NCI-H2227 (cell line): ENCODE measurements around the gene CAMTA1.
"Not testable (repeated sequence)": the region's sequence is repeated elsewhere in the genome, so short reads cannot be mapped to it uniquely, and the experiment has no call there.

Source experiments
- DNase-seq: peaks from one replicate; lab custom pipeline; 2025; ENCODE audit not compliant: unreplicated experiment; lab: John Stamatoyannopoulos, UW

The CAMTA1 gene

DNA sequence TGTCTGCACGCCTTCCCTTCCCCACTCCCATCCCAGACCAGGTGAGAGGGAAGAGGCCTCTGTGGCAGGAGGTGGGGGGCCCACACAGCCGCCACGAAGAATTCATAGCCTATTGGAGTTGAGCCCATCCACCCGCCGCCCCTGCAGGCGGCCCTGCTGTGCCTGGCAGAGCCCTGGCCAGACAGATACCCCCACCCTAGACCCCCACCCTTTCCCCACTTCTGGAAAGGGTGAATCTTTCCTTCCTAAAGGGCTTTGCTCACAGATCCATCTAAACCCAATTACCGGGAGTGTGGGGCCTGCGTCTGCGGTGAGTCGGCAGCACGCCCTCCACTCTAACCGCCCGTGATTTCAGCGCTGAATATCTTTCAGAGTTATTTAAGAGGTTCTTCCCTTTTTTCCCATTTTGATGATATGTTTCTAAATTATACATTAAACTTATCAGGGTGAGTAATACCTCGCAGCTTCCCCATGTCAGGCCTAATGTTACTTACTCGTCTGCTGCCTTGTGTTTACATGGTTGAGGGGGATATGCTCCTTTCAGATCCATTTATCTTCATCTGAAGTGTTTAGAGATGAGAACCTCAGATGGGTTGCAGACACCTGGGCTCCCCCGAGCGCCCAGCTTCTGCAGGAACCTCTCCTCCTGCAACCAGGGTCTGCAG, 802.0 kb downstream of the CAMTA1 start:
- peak; percentile 40 for DNase-seq

DNA sequence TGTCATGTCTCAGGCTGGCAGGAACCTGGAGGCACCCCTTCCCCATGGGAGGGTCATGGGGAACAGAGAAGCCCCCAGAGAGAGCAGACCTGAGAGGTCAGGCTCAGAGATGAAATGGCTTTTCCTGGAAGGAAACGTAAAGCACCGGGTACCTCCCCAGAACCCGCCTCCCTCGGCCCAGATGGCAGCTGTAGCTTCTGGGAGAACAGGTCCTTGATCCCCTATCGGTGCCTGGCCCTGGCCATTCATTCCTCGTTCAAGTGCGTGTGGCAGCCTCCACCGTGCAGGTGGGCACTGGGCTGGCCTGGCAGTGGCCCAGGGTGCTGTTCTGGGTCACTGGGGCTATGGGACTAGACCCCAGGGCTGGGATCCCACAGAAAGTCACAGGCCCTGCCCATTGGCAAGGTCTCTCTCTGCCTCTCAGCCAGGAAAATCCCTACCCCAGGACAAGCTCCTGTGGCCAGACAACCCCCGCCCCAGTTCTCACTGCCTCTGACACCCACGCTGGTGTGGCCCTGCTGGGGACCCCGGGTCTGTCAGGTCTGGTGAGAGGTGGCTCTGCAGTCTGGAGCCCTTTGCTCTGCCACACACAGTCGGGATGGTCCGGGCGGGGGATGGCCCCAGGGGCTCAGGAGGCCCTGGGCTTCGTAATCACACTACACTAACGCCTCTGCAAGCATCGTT, 802.7 kb downstream of the CAMTA1 start:
- DNase-seq, result no peak

DNA sequence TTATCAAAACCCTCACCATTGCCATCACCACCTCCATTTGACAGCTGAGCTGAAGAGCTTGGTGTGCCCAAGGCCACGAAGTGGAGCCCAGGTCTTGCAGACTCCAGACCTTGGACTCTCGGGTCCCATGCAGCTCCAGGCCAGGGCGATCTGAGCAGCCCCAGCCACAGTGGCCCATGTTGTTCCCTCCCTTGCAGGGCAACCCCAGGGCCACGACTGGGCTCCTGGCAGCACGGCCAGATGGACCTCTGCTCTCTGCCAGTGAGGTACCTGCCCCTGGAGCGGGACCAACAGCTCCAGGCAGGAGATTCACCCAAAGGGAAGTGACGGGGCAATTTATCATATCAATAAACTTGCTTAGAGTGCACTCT, 803.2 kb downstream of the CAMTA1 start:
- DNase-seq, result no peak

DNA sequence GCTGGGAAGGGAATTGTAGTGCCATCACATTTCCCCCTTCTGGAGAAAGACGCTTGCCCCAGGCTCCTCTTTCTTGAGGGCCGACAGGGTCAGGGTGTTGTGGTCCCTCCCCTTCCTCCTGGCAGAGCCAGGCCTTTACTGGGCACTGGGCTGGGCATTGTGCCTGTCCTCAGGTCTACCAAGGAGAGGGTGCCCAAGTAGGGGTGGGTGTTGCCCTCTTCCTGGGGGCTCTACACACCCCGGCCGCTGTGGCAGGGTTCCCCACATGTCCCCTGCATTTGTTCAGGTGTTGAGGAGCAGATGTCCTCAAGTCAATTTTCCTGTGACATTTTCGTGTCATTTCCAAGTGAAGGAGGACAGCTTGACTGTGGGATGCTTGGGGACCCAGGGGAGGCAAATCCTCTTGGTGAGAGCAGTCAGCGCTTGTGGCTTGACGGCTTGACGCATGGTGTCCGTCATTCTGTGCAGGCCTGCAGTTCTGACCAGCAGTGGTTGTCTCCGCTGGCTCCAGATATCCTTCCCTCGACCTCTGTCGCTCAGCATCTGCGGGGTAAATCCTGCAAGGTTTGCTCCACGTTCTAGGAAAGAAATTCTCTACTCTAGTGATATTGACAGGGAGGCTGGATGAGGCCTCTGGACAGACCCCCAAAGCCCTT, 804.0 kb downstream of the CAMTA1 start:
- no peak for DNase-seq

DNA sequence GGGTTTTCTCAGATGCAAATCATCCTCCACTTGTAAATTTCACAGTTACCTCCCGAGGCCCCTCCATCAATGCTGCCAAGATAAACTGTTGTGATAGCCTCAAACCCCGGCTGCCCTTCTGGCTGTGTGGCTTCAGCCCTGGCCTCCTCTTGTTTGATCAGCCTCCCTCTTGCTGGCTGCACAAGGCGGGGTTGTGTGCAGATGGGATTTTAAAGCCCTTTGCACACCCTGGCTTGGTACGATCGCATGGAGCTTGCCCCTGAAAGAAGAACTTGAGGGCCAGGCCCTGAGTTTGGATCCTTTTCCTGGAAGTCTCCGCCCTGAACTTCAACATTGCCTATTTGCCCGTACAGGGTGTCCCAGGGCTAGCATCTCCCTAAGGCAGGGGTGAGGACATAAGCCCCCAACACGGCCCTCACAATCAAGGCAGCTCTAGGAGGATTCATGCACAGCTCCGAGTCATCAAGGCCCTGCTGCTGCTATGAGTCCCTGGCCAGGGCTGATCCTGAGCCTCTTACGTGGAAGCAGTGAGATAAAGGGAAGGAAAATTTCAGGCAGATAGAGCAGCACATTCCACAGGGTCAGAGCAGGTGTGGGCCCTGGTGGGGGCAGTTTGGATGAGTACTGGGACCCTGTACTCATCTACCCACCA, 804.6 kb downstream of the CAMTA1 start:
- DNase-seq, result no peak

DNA sequence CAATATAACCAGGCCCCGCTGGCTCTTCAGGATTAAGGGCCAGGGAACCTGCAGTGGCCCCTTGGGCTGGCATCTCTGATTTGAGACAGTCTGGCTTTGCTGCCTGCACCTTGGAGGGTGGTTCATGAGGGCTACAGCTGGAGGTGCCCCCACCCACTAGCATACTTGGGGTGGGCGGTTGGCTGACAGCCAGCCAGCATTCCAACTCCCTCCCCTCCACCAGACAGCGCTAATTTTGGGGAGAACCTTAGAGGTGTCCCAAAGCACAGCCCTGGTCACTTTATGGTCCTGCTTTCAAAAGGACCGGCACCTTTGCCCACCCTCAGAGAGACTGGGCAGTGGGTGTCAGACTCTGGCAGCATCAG, 805.2 kb downstream of the CAMTA1 start:
- no peak for DNase-seq

DNA sequence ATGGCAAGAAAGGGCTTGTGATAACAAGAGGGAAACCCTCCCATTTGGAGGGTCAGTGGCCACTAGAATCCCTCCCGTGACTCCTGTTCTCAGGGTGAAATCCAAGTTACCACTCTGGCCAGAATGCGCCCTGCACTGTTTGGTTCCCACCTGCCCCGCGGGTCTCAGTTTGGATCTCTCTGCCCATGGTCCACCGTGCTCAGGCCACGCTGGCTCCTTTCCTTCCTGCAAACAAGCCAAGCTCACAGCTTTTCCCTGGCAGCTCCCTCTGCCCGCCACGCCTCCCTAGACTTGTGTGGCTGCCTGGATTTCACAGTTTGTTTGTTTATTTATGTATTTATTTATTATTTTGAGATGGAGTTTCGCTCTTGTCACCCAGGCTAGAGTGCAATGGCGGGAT, 806.3 kb downstream of the CAMTA1 start:
- no peak for DNase-seq

DNA sequence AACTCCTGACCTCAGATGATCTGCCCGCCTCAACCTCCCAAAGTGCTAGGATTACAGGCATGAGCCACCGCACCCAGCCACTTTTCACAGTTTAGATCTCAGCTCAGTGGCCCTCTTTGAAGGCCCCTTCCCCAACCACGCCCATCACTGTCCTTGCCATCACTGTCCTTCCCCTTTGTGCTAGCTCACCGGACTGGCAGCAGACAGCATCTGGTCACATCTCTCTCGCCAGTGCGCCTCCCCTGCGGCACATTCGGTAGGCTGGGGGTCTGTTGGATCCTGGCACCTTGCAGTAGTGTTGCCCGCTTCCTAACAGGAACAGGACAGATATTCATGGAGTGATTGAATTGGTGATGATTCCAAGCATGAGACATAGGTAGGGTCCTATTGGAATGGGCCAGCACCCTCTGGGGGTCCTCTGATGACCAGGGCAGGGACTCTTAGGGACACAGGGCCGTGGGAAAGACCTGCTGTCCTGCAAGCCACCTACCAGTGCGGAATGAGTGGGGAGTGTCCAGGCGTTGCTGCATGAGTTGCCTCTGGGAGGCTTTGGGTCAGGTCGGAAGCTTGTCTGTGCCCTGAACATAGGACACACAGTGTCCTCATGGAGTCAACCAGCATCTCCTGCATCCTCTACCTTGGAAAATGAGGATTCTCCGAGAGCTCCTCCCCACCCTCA, 807.0 kb downstream of the CAMTA1 start:
- no peak for DNase-seq

DNA sequence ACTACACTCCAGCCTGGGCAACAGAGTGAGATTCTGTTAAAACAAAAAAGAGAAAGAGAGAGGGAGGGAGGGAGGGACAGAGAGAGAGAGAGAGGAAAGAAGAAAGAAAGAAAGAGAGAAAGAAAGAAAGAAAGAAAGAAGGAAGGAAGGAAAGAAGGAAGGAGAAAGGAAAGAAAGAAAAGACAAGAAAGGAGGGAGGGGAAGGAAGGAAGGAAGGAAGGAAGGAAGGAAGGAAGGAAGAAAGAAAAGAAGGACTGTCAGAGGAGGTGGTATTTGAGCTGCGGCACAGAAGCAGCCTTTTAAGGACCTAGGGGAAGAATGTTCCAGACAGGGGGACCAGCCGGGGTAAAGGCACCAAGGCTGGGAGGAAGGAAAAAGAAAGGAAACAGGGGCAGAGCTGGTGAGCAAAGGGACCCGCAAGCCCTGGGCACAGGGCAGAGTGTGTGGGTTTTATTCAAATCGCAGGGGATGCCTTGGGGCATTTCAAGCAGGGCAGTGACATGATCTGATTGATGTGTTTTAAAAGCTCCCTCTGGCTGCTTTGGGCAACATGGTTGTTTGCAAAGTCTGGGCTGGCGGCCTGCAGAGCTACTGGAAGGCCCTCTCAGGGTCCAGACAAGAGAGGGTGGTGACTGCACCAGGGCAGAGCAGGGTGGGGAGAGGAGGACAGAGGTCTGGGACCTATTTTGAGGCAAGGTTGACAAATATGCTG, 808.9 kb downstream of the CAMTA1 start:
- DNase-seq, result no peak

DNA sequence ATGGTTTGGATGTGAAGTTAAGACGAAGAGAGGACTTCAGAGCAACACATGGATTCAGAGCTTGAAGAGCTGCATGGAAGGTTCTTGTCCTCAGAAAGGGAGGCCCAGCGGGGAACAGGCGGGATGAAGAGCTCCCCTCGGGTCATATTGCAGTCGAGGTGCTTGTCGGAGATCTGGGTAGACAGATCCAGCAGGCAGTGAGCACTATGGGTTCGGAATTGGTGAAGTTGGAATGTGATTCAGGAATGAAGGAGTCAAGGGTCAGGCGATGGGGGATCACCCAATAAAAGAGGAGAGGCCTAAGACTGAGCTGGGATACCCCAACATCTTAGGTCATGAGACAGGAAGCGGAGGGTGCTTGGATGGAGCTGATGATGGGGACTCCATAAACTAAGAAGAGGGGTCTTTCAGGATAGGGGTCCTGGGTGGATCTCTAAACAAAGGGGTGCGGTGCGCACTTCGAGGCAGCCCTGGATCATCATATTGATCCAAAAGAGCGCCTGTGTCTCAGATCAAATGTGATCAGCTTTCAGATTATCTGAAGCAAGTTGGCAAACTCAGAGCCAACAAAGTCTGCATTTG, 809.6 kb downstream of the CAMTA1 start:
- no peak for DNase-seq

DNA sequence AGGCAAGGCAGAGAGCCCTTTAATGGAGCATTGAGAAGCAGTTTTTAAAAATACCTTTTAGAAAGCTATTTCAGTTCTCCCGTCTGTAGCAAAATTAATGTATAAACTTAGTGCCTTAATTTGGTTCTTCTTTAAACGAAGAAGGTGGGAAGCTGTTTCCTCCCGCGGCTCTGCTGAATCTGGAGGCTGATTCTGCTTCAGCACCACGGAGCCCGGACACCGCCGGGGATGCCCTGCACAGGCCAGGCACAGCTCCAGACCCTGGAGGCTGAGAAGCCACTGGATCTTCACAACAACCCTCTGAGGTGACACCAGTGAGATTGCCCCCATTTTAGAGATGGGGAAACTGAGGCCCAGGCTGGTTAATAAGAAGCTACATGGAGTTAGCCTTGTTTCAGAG, 810.1 kb downstream of the CAMTA1 start:
- no peak for DNase-seq

DNA sequence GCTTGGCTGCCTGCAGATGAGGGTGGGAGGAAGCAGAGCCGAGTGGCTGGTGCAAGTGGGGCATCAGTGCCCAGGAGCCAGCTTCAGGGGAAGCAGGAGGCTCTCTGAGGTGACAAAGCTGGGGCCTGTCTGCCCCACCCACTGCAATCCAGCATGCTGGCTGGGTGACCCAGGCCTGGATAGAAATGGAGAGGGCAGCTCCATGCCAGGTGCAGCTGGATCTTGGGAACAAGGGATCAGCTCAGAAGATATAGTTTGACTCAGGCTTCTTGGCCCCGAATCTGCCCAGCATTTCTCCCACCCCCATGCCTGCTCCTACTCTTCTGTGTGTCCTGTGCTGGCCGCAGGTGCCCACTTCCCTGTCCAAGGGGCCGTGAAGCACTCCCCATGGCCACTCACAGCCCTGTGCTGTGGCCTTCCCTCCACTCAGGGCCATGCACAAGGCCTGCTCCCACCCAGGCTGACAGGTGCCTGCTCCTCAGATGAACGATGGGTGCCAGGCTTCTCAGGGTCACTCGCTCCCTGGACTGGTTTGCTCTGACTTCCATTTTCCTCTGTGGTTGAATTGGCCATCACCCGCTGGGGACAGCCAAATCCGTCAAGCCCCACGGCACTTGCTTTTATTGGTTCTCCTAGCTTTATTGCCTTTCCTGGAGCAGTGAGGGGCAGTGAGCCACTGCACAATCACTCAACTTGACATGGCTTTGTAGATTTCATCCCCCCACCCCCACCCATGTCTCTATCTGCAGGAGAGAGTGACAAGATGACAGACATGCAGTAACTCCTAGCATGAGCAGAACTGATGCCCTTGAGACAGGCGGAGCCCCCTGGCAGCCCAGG, 811.1 kb downstream of the CAMTA1 start:
- DNase-seq, result no peak

DNA sequence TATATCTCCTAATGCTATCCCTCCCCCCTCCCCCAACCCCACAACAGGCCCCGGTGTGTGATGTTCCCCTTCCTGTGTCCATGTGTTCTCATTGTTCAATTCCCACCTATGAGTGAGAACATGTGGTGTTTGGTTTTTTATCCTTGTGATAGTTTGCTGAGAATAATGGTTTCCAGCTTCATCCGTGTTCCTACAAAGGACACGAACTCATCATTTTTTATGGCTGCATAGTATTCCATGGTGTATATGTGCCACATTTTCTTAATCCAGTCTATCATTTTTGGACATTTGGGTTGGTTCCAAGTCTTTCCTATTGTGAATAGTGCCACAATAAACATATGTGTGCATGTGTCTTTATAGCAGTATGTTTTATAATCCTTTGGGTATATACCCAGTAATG, 812.8 kb downstream of the CAMTA1 start:
- not testable (repeated sequence) for DNase-seq

DNA sequence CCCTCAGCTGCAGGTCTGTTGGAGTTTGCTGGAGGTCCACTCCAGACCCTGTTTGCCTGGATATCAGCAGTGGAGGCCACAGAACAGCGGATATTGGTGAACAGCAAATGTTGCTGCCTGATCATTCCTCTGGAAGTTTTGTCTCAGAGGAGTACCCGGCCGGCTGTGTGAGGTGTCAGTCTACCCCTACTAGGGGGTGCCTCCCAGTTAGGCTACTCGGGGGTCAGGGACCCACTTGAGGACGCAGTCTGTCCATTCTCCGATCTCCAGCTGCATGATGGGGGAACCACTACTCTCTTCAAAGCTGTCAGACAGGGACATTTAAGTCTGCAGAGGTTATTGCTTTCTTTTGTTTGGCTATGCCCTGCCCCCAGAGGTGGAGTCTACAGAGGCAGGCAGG, 819.7 kb downstream of the CAMTA1 start:
- DNase-seq, result not testable (repeated sequence)

DNA sequence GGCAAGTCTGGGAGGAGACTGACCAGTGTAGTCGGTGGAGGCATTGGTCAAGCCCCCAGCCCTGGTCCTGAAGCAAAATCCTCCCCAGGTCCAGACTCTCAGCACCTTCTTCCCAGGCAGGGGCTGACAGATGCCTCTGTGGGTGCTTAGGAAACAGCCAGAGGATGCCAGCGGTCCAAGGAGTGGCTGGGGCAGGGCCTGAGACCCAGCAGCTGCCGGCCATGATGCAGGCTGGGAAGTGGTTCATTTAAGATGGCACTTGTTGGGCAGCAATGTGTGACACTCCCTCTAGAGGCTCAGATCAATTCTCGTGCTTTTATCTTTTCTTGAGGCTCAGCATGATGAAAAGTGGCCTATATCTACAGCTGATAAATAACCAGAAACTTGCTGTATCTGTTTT, 820.8 kb downstream of the CAMTA1 start:
- no peak for DNase-seq

DNA sequence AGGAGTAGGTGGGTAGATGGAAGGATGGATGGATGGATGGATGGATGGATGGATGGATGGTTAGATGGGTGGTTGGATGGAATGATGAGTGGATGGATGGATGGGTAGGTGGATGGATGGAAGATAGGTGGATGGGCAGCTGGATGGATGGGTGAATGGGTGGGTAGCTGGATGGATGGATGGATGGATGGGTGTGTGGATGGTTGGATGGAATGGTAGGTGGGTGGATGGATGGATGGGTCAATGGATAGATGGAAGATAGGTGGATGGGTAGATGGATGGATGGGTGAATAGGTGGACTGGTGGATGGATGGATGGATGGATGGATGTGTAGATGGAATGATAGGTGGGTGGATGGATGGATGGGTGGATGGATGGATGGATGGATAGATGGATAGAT, 821.8 kb downstream of the CAMTA1 start:
- no peak for DNase-seq

DNA sequence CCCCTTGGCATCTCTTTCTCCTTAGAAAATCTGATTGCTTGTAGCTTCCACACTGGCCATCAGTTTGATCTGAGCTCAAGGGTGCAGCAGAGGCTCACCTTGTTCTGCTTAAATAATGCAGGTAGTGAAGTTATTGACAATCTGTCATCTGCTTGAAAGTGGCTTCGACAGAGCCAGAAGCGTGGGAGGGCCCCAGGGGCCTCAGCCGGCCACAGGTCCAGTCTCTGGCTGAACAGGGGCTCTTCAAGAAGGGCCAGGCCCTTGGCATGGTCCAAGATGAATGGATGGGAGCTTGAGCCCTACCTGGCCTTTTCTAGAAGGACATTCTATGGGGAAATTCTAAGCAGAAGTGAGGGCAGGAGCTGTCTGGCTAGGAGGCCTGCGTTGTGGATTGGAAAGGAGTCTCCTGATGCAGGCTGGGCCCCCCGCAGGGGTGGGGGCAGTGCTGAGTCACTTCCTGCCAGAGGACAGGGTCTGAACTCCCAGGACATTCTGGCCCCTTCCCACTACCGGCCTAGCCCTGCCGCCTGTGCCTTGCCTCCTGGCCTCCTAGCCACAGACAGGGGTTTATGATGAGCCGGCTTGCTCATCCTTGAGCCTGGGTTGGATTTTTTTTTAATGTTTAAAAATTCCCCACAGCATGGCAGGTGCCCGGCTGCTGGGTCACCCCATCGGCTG, 823.5 kb downstream of the CAMTA1 start:
- DNase-seq, result no peak

DNA sequence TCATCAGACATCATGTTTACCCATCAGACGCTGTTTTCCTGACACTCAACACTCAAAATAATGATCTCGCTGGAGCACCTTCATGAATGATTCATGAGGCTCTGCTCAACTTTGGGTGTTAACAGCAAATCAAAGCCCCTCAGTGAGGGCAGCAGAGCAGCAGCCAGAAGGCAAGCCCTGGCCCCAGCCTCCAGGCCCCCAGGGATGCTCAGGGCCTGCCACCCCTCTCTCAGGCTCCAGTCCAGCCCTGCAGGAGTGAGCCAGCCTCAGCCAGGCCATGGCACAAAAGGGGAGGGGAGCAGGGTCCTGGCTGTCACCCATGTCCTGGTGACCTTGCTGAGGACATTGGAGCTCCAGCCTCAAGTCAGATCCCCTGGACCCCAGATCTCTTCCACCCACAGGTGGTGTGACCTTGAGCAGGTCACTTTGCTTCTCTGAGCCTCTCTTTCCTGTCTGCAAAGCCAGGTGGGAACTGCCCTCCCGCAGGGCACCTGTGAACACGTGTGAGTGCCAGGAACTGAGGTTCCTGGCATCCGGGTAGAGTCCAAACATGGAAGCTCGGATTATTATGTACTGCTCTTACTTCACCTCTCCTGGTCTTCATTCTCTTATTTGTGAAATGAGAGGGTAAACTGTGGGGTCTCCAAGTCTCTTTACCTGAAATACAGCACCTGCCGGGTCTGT, 824.2 kb downstream of the CAMTA1 start:
- no peak for DNase-seq
